ENCODE measurements around the gene MITF.

DNA sequence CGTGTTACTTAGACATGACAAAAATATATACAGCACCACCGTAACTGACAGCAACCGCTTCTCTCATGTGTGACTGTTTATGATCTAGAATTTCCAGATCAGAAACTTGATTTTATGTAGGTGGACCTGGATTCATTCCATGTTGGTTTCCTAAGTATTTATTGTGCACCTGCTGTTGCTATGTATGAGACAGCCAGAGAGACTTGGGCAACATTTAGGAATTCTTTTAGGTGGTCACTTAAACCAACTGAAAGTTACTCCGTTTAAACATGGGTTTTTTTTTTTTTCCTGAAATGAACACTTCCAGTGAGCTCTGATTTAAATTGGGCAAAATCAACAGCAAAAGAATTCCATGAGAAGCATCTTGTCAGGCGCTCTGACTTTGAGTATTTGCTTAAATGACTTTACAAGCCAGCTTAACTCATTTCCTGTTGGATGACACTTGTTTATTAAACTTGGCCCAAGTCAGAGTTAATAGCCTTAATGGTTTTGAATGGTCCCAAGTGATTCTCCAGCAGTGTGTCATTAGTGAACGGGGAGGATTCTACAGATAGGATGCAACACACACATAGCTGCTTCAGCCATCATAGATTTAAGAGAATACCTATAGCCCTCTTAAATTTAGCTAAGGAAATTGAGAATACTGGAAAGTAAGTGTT is 31.8 kb downstream of the MITF start:
- TF ChIP-seq, protein P1, sequence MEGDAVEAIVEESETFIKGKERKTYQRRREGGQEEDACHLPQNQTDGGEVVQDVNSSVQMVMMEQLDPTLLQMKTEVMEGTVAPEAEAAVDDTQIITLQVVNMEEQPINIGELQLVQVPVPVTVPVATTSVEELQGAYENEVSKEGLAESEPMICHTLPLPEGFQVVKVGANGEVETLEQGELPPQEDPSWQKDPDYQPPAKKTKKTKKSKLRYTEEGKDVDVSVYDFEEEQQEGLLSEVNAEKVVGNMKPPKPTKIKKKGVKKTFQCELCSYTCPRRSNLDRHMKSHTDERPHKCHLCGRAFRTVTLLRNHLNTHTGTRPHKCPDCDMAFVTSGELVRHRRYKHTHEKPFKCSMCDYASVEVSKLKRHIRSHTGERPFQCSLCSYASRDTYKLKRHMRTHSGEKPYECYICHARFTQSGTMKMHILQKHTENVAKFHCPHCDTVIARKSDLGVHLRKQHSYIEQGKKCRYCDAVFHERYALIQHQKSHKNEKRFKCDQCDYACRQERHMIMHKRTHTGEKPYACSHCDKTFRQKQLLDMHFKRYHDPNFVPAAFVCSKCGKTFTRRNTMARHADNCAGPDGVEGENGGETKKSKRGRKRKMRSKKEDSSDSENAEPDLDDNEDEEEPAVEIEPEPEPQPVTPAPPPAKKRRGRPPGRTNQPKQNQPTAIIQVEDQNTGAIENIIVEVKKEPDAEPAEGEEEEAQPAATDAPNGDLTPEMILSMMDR (IDR thresholded peaks at IDR 0.05; ENCODE audit: insufficient read depth, low read length), result no peak
- TF ChIP-seq GABPA (IDR thresholded peaks at IDR 0.05; ENCODE audit: low read depth) (no peak), POLR2AphosphoS5 (IDR thresholded peaks at IDR 0.05; ENCODE audit: low read depth) (no peak), SPI1 (IDR thresholded peaks at IDR 0.05; ENCODE audit: borderline replicate concordance, low read depth) (no peak)
- TF ChIP-seq, protein P2, sequence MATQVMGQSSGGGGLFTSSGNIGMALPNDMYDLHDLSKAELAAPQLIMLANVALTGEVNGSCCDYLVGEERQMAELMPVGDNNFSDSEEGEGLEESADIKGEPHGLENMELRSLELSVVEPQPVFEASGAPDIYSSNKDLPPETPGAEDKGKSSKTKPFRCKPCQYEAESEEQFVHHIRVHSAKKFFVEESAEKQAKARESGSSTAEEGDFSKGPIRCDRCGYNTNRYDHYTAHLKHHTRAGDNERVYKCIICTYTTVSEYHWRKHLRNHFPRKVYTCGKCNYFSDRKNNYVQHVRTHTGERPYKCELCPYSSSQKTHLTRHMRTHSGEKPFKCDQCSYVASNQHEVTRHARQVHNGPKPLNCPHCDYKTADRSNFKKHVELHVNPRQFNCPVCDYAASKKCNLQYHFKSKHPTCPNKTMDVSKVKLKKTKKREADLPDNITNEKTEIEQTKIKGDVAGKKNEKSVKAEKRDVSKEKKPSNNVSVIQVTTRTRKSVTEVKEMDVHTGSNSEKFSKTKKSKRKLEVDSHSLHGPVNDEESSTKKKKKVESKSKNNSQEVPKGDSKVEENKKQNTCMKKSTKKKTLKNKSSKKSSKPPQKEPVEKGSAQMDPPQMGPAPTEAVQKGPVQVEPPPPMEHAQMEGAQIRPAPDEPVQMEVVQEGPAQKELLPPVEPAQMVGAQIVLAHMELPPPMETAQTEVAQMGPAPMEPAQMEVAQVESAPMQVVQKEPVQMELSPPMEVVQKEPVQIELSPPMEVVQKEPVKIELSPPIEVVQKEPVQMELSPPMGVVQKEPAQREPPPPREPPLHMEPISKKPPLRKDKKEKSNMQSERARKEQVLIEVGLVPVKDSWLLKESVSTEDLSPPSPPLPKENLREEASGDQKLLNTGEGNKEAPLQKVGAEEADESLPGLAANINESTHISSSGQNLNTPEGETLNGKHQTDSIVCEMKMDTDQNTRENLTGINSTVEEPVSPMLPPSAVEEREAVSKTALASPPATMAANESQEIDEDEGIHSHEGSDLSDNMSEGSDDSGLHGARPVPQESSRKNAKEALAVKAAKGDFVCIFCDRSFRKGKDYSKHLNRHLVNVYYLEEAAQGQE (IDR thresholded peaks at IDR 0.05; ENCODE audit: insufficient replicate concordance, low read depth), result no peak
